Activated T-cell treated with anti-CD3 and anti-CD28 coated beads for 24 hours (primary cell): ENCODE results near the gene EIF4E.
"Not testable (repeated sequence)": the region's sequence is repeated elsewhere in the genome, so short reads cannot be mapped to it uniquely, and the experiment has no call there.

Experiments
- DNase-seq: peaks from one replicate; pipeline ENCODE4 v3.0.0-alpha.2; 2020; ENCODE audit warnings: low read depth

EIF4E gene

GRCh38 chr4:98928505-98929340 is at the start of gene EIF4E:
Gene EIF4E, minus strand, starts transcription at chr4:98929133. Its CDS starts 21 bp downstream, at chr4:98929112.
- peak; percentile 93 for DNase-seq

GRCh38 chr4:98977557-98977956 is 48.6 kb upstream of the EIF4E start:
- DNase-seq: no peak

- DNase-seq: no peak
These were observed 47.8 kb upstream of the EIF4E start for GRCh38 chr4:98976716-98977115.

GRCh38 chr4:98969878-98970785 is 41.2 kb upstream of the EIF4E start:
- no peak for DNase-seq

- DNase-seq: no peak
These were observed 38.9 kb upstream of the EIF4E start for GRCh38 chr4:98967786-98968329.

- DNase-seq: no peak
These were observed 38.0 kb upstream of the EIF4E start for GRCh38 chr4:98966926-98967325.

GRCh38 chr4:98963538-98964433 is 34.9 kb upstream of the EIF4E start:
- no peak for DNase-seq

- DNase-seq: no peak
These were observed 32.8 kb upstream of the EIF4E start for GRCh38 chr4:98961770-98962169.

- DNase-seq: no peak
These were observed 30.5 kb upstream of the EIF4E start for GRCh38 chr4:98959411-98959810.

GRCh38 chr4:98958065-98958464 is 29.1 kb upstream of the EIF4E start:
- no peak for DNase-seq

- DNase-seq: no peak
These were observed 26.3 kb upstream of the EIF4E start for GRCh38 chr4:98955229-98955628.

- DNase-seq: no peak
These were observed 22.8 kb upstream of the EIF4E start for GRCh38 chr4:98951710-98952109.

- no peak for DNase-seq
These were observed 22.0 kb upstream of the EIF4E start for GRCh38 chr4:98950925-98951324.

GRCh38 chr4:98946359-98946758 is 17.4 kb upstream of the EIF4E start:
- DNase-seq: no peak

GRCh38 chr4:98945297-98945850 is 16.4 kb upstream of the EIF4E start:
- DNase-seq: no peak

- no peak for DNase-seq
These were observed 11.0 kb upstream of the EIF4E start for GRCh38 chr4:98939892-98940298.

GRCh38 chr4:98939438-98939837 is 10.5 kb upstream of the EIF4E start:
- DNase-seq: no peak

GRCh38 chr4:98937986-98938720 is 9.2 kb upstream of the EIF4E start:
- DNase-seq: no peak

- DNase-seq: no peak
These were observed 6.7 kb upstream of the EIF4E start for GRCh38 chr4:98935633-98936032.

- DNase-seq: not testable (repeated sequence)
These were observed 5.9 kb upstream of the EIF4E start for GRCh38 chr4:98934851-98935250.

- no peak for DNase-seq
These were observed 3.6 kb upstream of the EIF4E start for GRCh38 chr4:98932539-98932938.
